Stimulated activated CD8-positive, alpha-beta memory T cell treated with anti-CD3 and anti-CD28 coated beads, Interleukin-12 subunit alpha, Interleukin-12 subunit beta, amount 100 ng/mL, for 4 hours (primary cell): ENCODE results near the gene BAZ1A.
A peak's percentile ranks its signal among the peaks of the same experiment; 100 is the strongest.

ENCODE experiments used
- DNase-seq: peaks from one replicate; pipeline ENCODE4 v3.0.0-alpha.2; 2020; ENCODE audit warnings: low read depth

The BAZ1A gene, protein sequence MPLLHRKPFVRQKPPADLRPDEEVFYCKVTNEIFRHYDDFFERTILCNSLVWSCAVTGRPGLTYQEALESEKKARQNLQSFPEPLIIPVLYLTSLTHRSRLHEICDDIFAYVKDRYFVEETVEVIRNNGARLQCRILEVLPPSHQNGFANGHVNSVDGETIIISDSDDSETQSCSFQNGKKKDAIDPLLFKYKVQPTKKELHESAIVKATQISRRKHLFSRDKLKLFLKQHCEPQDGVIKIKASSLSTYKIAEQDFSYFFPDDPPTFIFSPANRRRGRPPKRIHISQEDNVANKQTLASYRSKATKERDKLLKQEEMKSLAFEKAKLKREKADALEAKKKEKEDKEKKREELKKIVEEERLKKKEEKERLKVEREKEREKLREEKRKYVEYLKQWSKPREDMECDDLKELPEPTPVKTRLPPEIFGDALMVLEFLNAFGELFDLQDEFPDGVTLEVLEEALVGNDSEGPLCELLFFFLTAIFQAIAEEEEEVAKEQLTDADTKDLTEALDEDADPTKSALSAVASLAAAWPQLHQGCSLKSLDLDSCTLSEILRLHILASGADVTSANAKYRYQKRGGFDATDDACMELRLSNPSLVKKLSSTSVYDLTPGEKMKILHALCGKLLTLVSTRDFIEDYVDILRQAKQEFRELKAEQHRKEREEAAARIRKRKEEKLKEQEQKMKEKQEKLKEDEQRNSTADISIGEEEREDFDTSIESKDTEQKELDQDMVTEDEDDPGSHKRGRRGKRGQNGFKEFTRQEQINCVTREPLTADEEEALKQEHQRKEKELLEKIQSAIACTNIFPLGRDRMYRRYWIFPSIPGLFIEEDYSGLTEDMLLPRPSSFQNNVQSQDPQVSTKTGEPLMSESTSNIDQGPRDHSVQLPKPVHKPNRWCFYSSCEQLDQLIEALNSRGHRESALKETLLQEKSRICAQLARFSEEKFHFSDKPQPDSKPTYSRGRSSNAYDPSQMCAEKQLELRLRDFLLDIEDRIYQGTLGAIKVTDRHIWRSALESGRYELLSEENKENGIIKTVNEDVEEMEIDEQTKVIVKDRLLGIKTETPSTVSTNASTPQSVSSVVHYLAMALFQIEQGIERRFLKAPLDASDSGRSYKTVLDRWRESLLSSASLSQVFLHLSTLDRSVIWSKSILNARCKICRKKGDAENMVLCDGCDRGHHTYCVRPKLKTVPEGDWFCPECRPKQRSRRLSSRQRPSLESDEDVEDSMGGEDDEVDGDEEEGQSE (N-terminal part only)

DNA sequence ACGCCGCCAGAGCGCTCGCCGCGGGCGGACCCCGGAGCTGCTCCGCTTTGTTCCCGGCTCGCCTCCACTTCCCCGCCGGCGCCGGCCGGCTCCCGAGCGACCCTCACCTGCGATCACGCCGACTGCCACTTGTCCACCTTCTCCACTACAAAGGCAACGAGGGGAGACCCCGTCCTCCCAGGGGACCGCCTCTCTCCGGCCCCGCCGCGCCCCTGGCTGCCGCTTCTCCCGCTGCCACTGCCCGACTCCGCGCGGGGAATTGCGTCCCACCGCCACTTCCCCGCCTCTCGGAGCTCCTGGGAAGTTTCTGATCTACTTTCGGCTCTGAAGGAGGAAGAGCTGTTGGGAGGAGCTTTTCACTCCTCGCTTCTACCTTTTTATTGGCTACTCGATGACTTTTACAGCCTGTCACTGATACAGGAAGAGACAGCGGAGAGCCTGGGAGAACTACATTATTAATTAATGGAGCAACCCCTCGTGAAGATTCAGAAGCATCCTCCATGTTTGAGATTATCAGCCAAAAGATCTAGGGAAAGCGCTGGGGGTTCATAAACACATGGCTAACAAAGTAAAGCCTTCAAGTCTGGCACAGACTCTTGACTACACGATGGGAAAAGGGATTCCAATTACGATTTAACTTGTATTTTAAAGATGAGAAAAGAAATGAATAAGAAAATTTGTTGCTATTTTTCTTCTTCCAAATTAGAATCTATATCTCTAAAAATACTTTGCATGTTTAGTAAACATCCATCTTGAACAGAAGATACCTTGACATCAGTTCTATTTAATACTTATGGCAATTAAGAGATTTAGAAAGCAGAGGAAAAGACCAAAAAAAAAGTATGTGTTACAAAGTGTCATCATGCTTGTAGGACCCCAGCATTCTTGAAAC, at the start of gene BAZ1A:
BAZ1A (minus strand) TSS at position 330 of the 892 bp plus-strand sequence. CDS start 756 bp downstream, outside the sequence.
- DNase-seq, result peak; percentile 32

DNA sequence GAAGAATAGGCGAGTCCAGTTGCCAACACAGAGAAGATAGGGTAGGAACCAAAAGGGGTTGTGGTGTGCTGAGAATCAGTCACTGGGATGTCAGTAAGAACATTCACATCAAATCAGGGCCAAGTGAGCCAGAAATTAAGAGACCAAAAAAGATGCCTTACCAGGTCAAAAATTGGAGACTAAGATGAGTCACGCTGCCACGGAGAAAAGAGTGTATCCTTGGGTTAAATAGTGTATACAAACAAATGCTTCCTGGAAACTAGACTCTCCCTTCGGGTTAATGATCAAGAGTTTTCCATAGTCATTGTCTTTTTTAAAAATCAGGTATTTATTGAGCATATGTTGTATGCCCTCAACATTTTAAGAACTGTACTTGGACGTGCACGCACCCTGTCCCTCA, 45.2 kb upstream of the BAZ1A start:
- DNase-seq, result no peak

DNA sequence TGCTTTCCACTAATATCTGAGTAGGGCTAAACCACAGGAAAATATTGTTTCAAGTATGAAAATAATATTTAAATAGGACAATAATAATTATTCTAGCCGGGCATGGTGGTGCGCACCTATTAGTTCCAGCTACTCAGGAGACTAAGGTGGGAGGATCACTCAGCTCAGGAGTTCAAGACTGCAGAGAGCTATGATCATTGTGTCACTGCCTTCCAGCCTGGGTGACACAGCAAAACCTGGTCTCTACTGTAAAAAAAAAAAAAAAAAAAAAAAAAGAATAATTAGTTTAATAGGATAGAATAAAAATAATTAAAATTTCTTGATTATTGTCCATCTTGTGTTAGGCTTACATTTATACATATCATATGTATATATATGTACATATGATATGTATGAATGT, 38.5 kb upstream of the BAZ1A start:
- no peak for DNase-seq

DNA sequence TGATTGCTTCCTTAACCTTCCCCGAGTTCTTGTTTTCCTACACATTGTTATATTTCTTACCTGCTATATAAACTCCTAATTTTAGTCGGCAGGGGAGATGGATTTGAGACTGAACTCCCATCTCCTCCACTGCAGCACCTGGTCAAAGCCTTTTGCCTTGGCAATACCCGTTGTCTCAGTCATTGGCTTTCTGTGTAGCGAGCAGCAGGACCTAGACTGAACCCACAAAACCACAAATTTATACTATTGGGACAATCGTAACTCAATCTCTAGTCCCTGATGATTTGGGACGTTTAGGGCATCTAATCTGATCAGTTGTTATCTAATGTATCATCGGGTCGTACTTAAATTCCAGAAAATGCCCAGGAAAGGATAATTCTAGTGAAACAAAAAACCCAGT, 37.8 kb upstream of the BAZ1A start:
- DNase-seq, result no peak

DNA sequence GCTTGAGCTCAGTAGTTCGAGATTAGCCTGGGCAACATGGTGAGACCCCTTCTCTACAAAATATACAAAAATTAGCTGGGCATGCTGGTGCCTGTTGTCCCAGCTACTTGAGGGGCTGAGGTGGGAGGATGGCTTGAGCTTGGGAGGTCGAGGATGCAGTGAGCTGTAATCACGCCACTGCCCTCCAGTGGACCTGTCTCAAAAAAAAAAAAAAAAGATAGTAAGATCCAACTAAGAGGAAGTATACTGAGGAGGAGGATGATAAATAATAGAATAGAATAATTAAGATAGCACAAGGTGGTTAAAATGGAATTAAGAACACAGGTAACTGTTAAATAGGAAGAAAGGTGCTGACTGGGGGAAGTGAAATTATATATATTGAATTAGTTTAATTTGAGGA, 37.0 kb upstream of the BAZ1A start:
- no peak for DNase-seq

DNA sequence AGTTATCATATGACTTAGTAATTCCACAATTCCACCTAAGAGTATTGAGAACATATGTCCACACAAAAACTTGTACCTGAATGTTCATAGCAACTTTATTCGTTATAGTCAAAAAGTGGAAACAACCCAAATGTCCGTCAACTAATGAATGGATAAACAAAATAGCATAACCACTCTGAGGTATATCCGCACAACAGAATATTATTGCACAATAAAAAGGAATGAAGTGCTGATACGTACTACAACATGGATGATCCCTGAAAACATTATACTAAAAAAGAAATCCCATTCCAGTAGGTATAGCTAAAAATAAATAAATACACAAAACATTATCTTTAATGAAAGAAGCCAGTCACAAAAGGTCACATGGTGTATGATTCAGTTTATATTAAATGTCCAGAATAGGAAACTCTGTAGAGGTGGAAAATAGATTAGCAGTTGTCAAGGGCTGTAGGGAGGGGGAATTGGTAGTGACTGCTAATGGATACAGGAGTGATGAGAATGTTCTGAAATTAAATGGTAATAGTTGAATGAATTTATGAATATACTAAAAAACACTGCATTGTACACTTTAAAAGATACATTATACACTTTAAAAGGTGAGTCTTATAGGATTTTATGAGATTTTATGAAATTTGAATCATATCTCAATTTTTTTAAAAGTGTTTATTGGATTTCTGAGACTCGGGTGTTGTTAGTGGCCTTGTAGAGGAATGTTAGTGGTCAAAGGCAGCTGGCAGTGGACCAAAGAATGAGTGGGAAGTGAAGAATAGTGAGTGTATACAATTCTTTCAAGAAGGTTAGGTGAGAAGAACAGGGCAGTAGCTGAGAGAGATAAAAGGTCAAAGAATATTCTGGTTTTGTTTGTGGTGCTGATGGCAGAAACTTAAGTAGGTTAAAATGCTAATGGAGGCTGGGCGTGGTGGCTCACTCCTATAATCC, 36.3 kb upstream of the BAZ1A start:
- DNase-seq, result no peak

DNA sequence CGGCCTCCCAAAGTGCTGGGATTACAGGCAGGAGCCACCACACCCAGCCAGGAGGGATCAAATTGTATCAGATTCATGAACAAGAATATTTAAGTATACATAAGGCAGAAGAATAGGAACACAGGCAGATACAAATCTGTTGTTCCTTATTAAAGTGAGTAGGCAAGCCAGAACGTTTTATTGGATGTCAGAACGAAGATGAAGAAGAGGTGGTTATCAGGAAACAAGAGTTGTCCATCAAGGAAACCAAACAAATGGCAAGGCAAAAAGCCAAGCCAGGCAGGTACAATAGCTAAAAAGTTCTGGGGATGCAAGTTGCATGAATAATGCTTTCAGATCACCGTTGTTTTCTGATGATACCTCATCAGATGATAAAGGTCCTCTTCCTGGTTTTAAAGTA, 31.1 kb upstream of the BAZ1A start:
- no peak for DNase-seq

DNA sequence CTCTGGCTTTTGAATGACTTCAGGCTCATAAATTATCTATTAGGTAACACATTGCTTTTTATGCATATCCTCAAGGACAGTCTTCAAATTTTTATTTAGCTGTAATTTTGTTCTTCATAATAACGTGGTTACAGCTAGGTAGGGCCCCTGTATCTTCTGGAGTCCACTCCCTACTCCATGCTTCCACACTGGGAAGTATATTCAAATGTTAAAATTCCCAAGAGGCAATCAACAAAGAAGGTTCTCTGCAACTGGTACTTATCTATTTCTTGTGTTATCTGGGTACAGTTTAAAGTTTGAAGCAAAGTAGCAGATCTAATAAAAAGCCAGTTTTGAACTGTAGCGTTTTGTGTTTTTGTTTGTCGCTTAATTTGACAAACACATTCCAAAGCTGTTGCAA, 20.1 kb upstream of the BAZ1A start:
- DNase-seq, result no peak

DNA sequence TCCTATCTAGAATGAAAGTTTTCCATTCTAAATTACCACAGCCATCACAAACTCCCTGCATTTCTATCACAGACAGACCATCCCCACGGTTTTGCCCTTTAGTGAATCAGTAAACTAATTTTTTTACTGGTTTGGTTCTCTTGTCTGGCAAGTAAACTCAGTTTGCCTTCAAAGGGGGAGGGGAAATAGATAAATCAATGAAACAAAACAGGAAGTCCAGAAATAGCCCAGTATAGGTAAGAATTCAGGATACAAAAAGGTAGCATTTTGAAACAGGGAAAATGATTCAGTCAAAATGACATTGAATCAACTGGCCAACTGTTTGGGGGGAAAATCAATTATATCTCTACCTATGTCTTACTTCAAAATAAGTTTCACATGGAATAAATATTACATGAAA, 15.8 kb upstream of the BAZ1A start:
- no peak for DNase-seq

DNA sequence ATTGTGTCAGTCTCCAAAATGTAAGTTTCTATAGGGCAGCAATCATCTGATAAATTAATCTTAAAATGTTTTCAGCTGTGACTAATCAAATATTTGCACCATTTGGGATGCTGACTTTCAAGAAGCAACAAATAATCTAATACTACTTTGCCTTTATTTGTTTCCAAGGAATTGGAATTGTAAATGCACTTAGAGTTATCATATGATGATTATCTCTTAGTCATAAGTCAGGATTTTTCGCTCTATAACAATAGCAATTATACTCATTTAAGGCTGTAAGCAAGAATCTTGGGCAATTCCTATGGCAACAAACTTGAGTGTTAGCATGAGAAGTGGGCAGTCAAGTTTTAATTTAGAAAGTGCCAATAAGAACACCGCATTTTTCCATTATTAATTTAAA, 13.0 kb upstream of the BAZ1A start:
- no peak for DNase-seq

DNA sequence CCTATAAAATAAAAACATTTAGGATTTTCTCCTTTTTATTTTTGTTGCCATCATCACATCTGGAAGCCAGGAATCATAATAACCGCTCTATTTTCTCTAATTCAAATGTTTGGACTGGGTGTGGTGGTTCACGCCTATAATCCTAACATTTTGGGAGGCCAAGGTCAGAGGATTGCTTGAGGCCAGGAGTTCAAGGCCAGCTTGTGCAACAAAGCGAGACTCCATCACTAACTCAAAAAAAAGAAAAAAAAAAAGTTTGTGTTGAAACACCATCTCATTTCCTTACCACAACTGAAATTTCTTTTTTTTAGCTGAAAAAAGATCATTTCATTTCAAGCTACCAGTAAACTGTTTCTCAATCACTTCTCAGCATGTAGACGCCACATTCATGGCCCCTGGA, 8.8 kb upstream of the BAZ1A start:
- DNase-seq, result no peak

DNA sequence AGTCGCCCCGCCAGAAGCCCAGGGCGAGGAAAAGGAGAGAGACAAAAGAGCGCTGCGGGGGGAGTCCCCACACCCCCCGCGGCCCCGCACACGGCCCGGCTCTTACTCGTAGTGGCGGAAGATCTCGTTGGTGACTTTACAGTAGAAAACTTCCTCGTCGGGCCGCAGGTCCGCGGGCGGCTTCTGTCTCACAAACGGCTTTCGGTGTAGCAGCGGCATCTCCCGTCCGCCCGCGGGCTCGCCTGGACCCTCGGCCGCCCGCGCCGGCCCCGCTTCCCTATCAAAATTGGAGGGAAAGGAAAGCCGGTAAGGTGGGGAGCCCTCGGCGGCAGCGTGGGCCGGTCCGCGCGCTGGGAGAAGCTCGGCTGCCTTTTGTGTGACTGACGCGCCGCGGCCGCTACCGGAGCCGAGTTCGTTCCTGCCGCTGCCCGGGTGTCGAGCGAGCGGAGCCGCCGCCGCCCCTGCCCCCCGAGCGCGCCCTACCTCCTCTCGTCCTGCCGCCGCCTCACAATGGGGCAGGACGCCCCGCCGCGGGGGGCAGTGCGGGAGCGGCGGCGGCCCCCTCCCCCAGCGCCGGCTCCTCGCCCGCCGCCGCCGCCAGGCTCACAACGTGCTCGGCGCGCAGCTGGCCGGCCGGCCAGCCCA, 652 bp downstream of the BAZ1A start:
- DNase-seq, result peak; percentile 29

DNA sequence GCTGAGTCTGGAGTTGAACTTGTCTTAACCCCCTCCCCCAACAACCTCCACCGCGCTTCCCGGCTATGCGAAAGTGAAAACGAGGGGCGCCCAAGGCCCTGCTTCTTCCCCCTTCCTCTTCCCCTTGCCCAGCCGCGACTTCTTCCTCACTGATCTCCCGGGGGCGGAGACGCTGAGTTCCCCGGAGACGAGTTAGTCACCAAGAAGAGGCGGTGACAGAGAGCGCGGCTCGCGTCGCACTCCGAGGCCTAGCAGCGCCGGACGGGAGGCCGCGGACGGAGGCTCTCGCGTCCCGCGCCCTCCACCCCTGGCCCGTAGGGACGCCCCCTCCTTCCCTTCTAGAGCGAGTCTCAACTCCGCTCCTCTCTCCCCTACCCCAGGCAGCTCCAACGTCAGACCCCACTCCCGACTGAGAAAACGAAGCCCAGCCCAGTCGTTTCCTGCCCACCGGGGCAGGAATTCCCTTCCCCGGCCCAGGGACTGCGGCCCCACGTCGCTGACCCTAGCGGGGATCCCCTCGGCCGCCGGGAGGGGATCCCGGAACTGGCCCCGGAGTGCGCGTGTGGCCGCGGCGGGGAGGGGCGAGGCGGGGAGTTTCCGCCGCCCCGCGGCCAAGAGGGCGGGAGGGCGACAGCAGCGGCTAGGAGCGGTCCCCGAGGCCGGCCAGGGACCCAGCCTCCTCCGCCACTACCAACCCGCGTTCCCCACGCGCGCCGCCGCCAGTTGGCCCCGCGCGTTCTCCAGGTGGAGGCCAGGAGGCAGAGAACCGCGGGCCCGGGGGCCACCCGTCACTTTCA, 1.4 kb downstream of the BAZ1A start:
- DNase-seq, result peak; percentile 76

DNA sequence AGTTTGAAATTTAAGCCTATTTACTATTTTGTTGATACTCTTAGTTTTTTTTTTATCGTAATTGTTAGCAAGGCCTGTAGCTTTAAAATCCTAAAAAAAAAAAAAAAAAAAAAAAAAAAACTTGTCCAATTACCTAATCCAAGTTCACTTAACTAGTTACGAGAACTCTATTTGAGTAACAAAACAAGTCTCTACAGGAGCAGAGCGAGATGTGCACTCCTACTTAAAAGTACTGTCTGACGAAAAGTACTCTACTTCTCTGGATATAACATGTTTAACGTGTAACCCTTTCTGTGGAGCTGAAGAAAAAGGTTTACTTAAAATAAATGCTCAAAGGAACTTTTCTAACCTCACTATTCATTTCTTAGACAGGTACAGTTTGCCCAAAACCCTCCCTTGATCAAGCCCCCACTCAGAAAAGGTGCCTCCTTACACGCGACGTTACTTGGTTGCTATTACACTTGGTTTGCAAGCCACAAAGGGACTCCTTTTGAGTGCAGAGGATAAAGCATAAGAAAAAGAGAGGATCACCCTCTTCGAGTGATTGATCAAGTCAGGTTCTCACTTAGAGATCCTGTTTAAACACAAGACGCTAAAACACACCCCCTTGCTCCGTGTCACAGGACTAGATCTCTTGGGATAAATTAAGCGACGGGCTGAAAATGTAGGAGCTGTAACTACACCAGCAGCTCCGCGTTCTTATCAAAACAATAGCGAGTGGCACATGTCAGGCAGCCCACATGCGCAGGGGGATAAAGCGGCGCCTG, 2.2 kb downstream of the BAZ1A start:
- DNase-seq, result no peak

DNA sequence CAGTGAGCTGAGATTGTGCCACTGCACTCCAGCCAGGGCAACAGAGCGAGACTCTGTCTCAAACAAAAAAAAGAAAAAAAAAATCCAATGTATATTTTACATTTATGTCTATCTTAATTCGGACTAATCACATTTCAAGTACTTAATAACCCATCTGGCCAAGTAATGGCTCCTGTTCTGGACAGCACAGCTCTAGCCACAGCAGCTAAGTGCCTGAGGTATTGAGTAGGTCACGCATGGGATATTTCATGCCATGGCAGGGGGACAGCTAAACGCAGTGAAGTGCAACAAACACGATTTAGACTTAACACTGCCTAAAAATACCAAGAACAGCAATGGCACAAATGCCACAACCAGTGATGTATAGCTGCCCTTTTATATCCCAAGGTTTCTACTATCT, 8.0 kb downstream of the BAZ1A start:
- no peak for DNase-seq

DNA sequence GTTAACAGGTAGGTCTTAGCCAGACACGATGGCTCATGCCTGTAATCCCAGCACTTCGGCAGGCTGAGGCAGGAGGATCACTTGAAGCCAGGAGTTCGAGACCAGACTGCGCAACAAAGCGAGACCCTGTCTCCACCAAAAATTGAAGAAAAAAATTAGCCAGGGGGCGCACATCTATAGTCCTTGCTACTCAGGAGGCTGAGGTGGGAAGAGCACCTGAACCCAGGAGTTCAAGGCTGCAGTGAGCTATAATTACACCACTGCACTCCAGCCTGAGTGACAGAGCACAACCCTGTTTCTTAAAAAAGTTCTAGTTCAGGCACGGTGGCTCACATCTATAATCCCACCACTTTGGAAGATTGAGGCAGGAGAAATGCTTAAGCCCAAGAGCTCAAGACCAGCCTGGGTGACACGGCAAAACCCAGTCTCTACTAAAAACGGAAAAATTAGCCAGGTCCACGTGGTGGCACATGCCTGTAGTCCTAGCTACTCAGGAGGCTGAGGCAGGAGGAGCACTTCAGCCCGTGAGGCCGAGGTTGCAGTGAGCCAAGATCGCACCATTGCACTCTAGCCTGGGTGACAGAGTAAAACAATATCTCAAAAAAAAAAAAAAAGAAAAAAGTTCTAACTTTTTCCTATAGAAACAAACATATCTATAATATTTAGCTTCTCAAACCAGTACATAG, 9.1 kb downstream of the BAZ1A start:
- no peak for DNase-seq

DNA sequence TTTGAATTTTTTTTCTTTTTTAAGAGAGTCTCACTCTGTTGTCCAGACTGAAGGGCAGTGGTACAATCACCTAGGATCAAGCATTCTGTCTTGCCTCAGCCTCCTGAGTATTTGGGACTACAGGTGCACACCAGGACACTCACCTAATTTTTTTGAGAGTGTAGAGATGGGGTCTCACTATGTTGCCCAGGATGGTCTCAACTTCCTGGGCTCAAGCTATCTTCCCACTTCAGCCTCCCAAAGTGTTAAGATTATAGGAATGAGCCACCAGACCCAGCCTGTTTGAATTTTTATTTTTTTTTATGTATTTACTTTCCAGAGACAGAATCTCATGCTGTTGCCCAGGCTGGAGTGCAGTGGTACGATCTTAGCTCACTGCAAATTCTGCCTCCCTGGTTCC, 11.3 kb downstream of the BAZ1A start:
- no peak for DNase-seq

DNA sequence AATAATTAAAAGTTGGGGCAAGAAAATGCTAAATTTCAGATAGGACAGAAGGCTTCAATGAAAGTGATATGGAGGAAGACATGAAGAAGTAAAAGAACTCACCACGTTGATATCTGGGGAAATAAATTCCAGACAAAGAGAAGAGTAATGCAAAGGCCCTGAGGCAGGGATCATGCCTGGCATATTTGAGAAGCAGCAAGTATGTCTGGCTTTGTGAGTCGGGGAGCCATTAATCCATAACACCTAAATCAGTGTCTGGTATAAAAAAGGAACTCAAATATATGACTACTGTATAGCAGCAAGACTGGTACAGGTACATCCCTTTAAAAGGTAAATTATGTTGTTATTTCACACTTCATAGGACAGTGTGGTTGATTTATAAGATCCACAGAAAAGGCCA, 16.4 kb downstream of the BAZ1A start:
- DNase-seq, result no peak
